ENCODE results near the gene ADRB1.

The ADRB1 gene

DNA sequence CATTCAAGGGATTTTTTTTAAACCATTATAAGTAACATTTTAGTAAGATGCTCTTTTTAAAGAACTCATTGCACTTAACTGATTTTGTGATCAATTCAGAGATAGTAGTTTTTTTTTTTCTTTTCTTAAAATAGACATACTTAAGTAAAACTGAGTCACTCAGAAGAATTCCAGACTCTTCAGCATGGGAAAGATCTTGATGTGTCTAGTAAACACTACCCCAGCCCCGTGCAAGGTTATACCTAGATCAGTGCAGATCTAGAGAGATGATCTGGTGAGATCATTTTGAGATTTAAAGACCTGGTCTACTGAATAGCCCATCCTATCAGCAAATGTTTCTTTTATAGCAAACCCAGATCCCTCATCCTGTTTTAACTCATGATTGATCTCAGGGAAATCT is 8.6 kb downstream of the ADRB1 start:
- H3K4me3 ChIP-seq (replicated peaks; ENCODE audit: low read depth, low read length), result no peak overlapping the region
- TF ChIP-seq, protein P1, sequence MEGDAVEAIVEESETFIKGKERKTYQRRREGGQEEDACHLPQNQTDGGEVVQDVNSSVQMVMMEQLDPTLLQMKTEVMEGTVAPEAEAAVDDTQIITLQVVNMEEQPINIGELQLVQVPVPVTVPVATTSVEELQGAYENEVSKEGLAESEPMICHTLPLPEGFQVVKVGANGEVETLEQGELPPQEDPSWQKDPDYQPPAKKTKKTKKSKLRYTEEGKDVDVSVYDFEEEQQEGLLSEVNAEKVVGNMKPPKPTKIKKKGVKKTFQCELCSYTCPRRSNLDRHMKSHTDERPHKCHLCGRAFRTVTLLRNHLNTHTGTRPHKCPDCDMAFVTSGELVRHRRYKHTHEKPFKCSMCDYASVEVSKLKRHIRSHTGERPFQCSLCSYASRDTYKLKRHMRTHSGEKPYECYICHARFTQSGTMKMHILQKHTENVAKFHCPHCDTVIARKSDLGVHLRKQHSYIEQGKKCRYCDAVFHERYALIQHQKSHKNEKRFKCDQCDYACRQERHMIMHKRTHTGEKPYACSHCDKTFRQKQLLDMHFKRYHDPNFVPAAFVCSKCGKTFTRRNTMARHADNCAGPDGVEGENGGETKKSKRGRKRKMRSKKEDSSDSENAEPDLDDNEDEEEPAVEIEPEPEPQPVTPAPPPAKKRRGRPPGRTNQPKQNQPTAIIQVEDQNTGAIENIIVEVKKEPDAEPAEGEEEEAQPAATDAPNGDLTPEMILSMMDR (IDR thresholded peaks at IDR 0.05; ENCODE audit: low read length, missing control alignments), result no peak
- no peak for DNase-seq (ENCODE audit: low read depth)

DNA sequence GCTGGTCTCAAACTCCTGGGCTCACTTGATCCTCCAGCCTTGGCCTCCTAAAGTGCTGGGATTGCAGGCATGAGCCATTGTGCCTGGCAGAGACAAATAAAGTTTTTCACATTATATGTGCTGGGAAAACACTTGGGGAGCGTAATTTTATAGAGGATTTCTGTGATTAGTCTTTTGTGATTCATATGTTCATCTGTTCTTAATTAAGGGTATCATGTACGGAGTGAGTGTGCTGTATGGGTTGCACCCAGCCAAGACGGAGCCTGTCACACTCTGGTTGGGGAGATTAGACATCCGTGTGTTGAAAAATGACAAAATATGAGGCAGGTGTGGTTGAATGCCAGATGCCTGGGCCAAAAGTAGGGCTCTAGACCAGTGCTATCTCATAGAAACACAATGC is 10.3 kb downstream of the ADRB1 start:
- no peak overlapping the region for H3K4me3 ChIP-seq (replicated peaks; ENCODE audit: low read depth, low read length)
- no peak for DNase-seq (ENCODE audit: low read depth)
- TF ChIP-seq, protein P1 (IDR thresholded peaks at IDR 0.05; ENCODE audit: low read length, missing control alignments), result no peak

DNA sequence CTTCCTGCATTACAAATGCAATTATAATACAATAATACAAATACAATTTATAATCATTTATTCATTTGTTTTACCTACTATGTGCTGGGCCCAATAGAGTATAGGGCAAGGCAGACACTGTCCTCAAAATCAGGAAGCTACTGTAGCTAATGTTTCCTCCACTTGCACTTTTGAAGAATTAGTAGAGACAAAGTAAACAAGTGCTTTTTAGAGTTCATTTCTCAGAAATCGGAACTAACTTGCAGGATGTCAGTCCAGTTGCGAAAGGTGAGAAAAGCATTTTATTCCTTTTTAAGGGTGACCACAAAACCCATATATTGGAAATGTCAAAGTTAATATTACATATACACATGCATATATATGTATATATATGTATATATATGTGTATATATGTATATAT is 14.2 kb downstream of the ADRB1 start:
- no peak for DNase-seq (ENCODE audit: low read depth)
- H3K4me3 ChIP-seq (replicated peaks; ENCODE audit: low read depth, low read length), result no peak overlapping the region
- TF ChIP-seq, protein P1 (IDR thresholded peaks at IDR 0.05; ENCODE audit: low read length, missing control alignments), result no peak

DNA sequence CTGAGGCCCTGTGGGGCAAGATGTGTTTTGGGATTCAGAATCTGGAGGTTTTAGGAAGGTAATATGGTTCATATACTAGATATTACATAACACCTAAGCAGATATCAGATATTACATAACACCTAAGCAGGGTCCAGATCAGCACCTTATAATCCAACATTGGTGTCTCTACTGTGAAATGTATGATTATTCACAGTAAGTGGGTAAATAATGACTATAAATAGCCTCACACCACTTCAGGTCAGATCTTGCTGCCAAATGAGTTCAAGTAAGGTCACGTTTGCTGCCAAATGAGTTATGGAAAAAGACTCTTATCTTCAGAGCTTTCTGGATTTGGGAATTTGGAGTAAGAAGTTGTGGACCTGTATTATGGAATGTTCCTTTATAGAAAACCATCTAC is 14.6 kb downstream of the ADRB1 start:
- H3K4me3 ChIP-seq (replicated peaks; ENCODE audit: low read depth, low read length), result no peak overlapping the region
- TF ChIP-seq, protein P1 (IDR thresholded peaks at IDR 0.05; ENCODE audit: low read length, missing control alignments), result no peak
- no peak for DNase-seq (ENCODE audit: low read depth)

DNA sequence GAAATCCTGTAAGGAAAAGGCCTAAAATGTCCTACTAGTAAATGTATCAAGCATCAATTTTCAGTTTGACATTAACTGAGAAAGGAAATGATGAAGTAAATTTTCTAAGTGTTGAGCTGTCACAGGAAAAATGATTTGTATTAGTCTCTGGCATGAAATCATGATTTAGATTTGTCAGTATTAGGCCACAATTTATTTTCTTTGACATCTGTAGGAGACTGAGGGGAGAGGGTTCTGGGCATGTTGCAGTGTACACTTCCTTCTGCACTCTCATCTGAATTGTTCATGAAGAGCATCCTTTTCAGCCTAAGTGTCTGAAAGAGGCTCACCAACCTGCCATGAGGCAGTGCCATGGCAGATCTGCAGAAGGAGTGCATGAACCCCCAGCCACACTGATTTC is 15.9 kb downstream of the ADRB1 start:
- H3K4me3 ChIP-seq (replicated peaks; ENCODE audit: low read depth, low read length), result no peak overlapping the region
- TF ChIP-seq, protein P1 (IDR thresholded peaks at IDR 0.05; ENCODE audit: low read length, missing control alignments), result no peak
- no peak for DNase-seq (ENCODE audit: low read depth)

DNA sequence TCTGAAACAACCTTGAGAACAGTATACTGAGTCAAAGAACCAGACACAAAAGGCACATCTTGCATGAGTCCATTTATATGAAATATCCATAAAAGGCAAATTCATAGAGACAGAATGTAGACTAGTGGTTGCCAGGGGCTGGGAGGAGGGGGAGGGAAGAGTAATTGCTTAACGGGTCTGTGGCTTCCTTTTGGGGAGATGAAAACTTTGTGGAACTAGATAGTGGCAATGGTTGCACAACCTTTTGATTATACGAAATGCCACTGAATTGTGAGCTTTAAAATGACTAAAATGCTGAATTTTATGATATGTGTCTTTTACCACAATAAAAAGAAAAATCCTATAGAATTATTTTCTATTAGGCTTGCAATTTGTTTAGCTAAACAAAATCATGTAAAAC is 16.8 kb downstream of the ADRB1 start:
- no peak overlapping the region for H3K4me3 ChIP-seq (replicated peaks; ENCODE audit: low read depth, low read length)
- DNase-seq (ENCODE audit: low read depth), result no peak
- TF ChIP-seq, protein P1 (IDR thresholded peaks at IDR 0.05; ENCODE audit: low read length, missing control alignments), result no peak

DNA sequence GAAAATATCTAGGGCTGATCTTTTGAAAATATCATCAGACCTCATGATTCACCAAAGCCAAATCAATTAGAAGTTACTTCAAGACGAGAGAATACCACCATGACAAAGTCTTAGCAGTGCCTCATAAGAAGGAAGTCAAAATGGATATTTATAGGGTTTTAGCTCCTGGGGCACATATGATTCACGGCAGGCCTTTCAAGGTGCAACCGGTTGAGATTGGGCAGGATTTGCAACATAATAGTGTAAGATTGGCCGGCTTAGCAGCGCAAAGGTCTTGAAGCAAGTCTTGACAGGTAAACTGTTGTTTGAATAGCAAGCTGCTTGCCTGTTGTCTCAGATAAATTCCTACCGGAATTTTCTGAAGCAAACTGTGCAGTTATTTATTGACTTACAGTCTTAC is 17.5 kb downstream of the ADRB1 start:
- DNase-seq (ENCODE audit: low read depth), result no peak
- TF ChIP-seq, protein P1 (IDR thresholded peaks at IDR 0.05; ENCODE audit: low read length, missing control alignments), result no peak
- no peak overlapping the region for H3K4me3 ChIP-seq (replicated peaks; ENCODE audit: low read depth, low read length)

All from fibroblast of pulmonary artery (primary cell).